Stimulated activated CD4-positive, alpha-beta T cell treated with anti-CD3 and anti-CD28 coated beads, Interleukin-2, amount 100 ng/mL, for 48 hours (primary cell): ENCODE data around the gene SYT15B.
"Not testable (repeated sequence)": the region's sequence is repeated elsewhere in the genome, so short reads cannot be mapped to it uniquely, and the experiment has no call there.

Experiments used
- DNase-seq, 2 donors: peaks; one replicate each; pipeline ENCODE4 v3.0.0-alpha.2; 2020

The SYT15B gene

GRCh38 chr10:47725047-47725446 is 38.3 kb downstream of the SYT15B start:
- DNase-seq: not testable (repeated sequence)

DNA sequence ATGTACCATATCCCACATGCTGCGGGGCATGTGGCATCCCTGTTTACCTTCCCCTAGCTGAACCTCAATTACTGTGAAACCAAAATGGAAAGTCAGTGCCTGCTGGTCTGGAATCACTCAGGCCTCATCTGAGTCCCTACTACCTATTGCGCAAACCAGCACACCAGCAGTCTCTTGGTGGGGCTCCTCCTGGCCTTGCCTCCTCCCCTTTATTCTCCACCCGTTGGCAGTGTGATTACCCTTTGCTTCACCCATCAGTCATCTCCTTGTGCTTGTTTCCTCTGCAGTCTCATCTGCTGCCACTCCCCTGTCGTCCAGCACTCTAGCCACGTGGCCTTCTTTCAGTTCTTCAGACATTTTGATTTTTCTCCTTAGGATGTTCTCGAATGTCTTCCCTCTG is 39.3 kb downstream of the SYT15B start:
- not testable (repeated sequence) for DNase-seq

DNA sequence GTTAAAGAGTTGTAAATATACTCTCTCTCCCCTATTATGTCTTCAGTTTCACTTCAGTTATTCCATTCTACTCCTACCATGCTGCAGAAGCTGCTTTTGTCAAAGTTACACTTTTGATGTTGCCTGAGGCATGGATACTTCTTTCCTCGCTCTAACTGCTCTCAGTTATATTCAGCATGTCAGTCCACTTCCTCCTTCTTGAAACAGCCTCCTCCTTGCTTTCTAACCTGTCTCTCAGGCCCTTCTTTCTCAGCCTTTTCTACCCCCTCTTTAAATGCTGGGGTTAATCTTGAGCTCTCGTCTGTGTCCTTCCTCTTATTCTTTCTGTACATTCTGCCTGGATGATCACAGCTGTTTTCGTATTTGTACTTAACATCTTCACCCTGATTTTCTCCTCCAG is 40.0 kb downstream of the SYT15B start:
- DNase-seq: not testable (repeated sequence)

DNA sequence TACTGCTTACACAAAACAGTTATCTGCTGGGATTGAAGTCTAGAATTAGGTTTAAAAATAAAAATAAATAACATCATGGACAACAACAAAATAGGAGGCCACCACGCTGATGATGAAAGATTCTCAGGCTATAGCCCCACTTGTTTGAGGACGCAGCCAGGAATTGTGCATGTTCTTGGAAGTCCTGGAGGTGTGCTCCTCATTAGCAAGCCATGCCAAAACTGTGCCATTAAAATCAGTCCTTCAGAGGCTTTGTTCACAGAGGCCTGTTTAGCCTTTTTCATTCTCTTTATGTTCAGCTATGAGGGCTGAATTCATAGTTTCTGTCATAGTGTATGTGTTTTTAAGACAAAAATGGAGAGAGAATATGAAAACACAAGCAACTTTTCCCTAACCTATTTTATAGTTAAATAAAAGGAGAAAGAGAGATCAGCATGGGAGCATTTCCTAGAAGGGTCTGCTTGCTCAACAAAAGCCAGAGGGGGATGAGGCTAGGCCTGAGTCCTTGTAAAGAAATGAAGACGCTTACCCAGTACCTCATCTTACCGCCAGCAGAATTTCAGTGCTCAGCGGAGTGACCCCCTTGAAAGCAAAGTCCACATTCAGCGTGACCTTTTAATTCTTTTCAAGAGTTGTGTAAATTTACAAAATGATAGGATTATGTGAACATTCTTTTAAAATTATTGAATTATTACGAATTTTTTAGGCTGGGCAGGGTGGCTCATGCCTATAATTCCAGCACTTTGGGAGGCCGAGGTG is 46.2 kb downstream of the SYT15B start:
- DNase-seq: not testable (repeated sequence)
